Measurements from ENCODE around the gene GYS1. TPM values are rescaled to one million over a fixed set of nuclear protein-coding genes. Genes with fewer than 3 reads are reported as not detected.

Gene GYS1
- total RNA-seq, 4 donors from 2014 or later: 16.4 to 33.3 (median 20.5) TPM

- TF ChIP-seq, protein P1, sequence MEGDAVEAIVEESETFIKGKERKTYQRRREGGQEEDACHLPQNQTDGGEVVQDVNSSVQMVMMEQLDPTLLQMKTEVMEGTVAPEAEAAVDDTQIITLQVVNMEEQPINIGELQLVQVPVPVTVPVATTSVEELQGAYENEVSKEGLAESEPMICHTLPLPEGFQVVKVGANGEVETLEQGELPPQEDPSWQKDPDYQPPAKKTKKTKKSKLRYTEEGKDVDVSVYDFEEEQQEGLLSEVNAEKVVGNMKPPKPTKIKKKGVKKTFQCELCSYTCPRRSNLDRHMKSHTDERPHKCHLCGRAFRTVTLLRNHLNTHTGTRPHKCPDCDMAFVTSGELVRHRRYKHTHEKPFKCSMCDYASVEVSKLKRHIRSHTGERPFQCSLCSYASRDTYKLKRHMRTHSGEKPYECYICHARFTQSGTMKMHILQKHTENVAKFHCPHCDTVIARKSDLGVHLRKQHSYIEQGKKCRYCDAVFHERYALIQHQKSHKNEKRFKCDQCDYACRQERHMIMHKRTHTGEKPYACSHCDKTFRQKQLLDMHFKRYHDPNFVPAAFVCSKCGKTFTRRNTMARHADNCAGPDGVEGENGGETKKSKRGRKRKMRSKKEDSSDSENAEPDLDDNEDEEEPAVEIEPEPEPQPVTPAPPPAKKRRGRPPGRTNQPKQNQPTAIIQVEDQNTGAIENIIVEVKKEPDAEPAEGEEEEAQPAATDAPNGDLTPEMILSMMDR (IDR thresholded peaks at IDR 0.05): no peak
- no peak for TF ChIP-seq POLR2A (IDR thresholded peaks at IDR 0.05)
- DNase-seq (ENCODE audit: low spot score in 2 of 2): no peak
- intact Hi-C loops (cut with DNase I; ENCODE audit: low total_unique reads): no loop called here
- H3K4me3 ChIP-seq (ENCODE audit: low read depth, poor library complexity, severe bottlenecking): no peak overlapping the region
- 83 to 84% methylated on average over 12 of the region's 12 CpGs for WGBS, 2 donors
Observed at GRCh38 chr19:48961673-48962028, 31.5 kb downstream of the GYS1 start.

DNA sequence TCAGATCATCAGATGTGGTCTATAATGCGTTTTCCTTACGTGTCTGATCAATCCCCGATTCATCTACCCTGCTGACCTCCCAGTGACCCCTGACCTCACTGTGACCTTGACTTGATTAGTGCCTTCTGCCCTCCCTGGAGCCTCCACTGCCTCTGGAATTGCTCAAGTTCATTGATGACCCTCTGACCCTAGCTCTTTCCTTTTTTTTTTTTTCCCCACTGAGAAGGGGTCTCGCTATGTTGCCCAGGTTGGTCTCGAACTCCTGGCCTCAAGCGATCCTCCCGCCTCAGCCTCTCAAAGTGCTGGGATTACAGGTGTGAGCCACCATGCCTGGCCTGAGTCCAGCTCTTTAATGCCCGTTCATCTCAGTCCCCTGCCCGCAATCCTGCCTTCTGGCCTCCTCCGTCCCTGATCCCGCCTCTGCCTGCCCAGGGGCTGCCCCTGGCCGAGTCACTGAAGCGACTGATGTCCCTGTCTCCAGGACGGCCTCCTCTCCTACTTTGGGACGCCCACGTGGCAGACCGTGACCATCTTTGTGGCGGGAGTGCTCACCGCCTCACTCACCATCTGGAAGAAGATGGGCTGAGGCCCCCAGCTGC, 32.0 kb downstream of the GYS1 start:
- no peak overlapping the region for H3K4me3 ChIP-seq (ENCODE audit: low read depth, poor library complexity, severe bottlenecking)
- no peak for DNase-seq (ENCODE audit: low spot score in 2 of 2)
- 87 to 89% methylated on average over 19 of the region's 19 CpGs for WGBS, 2 donors
- intact Hi-C loops (cut with DNase I; ENCODE audit: low total_unique reads): no loop called here
- TF ChIP-seq POLR2A (IDR thresholded peaks at IDR 0.05): no peak
- TF ChIP-seq, protein P1 (IDR thresholded peaks at IDR 0.05): no peak

GRCh38 chr19:48959341-48960239, 33.5 kb downstream of the GYS1 start:
- no peak for TF ChIP-seq POLR2A (IDR thresholded peaks at IDR 0.05)
- TF ChIP-seq, protein P1 (IDR thresholded peaks at IDR 0.05): no peak
- WGBS, 2 donors: 83 to 84% methylated on average over 16 of the region's 16 CpGs
- no peak for DNase-seq (ENCODE audit: low spot score in 2 of 2)
- intact Hi-C loops (cut with DNase I; ENCODE audit: low total_unique reads): no loop called here
- H3K4me3 ChIP-seq (ENCODE audit: low read depth, poor library complexity, severe bottlenecking): no peak overlapping the region

GRCh38 chr19:48958006-48958405, 35.1 kb downstream of the GYS1 start:
- 94 to 96% methylated on average over 8 of the region's 8 CpGs for WGBS, 2 donors
- intact Hi-C loops (cut with DNase I; ENCODE audit: low total_unique reads): no loop called here

GRCh38 chr19:48955308-48955958, 37.7 kb downstream of the GYS1 start:
- peak overlapping the region; percentile 61 for H3K4me3 ChIP-seq (ENCODE audit: low read depth, poor library complexity, severe bottlenecking)
- intact Hi-C loops (cut with DNase I; ENCODE audit: low total_unique reads): no loop called here
- TF ChIP-seq, protein P1 (IDR thresholded peaks at IDR 0.05): no peak
- no peak for TF ChIP-seq POLR2A (IDR thresholded peaks at IDR 0.05)
- WGBS, 2 donors: 47 to 58% methylated on average over 11 to 15 of the region's 16 CpGs
- no peak for DNase-seq (ENCODE audit: low spot score in 2 of 2)

More at GRCh38 chr19:48958006-48958405, 35.1 kb downstream of the GYS1 start:
- no peak for DNase-seq (ENCODE audit: low spot score in 2 of 2)
- TF ChIP-seq POLR2A (IDR thresholded peaks at IDR 0.05): no peak
- TF ChIP-seq, protein P1 (IDR thresholded peaks at IDR 0.05): no peak
- H3K4me3 ChIP-seq (ENCODE audit: low read depth, poor library complexity, severe bottlenecking): no peak overlapping the region

Data from lower leg skin (tissue), 4 donors.